Thoracic aorta (tissue), 2 donors: ENCODE data around the gene KLHL15. TPM values are rescaled to one million over a fixed set of nuclear protein-coding genes. Genes with fewer than 3 reads are reported as not detected.

ENCODE experiments used
- ATAC-seq: fragments of 150-250 bp; one replicate; pipeline ENCODE4 v1.8.0; 2017; ENCODE audit warnings: low read depth; ENCODE audit not compliant: insufficient number of reproducible peaks, low FRiP score
- DNase-seq: peaks from one replicate; pipeline ENCODE4 v3.0.0-alpha.2; 2020; ENCODE audit warnings: low spot score
- H3K27ac ChIP-seq, 2 donors: fragments of 200-600 bp; sonication (generic); 1 replicate in 1 of 2; 2 replicates in 1 of 2; pipeline ENCODE4 v1.5.1; 2016; ENCODE audit warnings: mild to moderate bottlenecking in 2 of 2, moderate library complexity in 2 of 2
- H3K27me3 ChIP-seq: fragments of 200-600 bp; sonication (generic); replicated peaks from 2 replicates; pipeline ENCODE4 v1.6.0; 2016; ENCODE audit warnings: mild to moderate bottlenecking; ENCODE audit not compliant: insufficient read depth
- H3K36me3 ChIP-seq: fragments of 200-600 bp; sonication (generic); one replicate; pipeline ENCODE4 v1.5.1; 2016
- H3K4me1 ChIP-seq, 2 donors: fragments of 200-600 bp; sonication (generic); 1 replicate in 1 of 2; 2 replicates in 1 of 2; pipeline versions ENCODE4 v1.5.1 to v1.6.0; 2016; ENCODE audit warnings: low read depth in 2 of 2, mild to moderate bottlenecking in 1 of 2; ENCODE audit not compliant: control insufficient read depth in 1 of 2
- H3K4me3 ChIP-seq: fragments of 200-600 bp; sonication (generic); 2 replicates; pipeline ENCODE4 v1.5.1; 2016; ENCODE audit warnings: mild to moderate bottlenecking
- H3K9me3 ChIP-seq: fragments of 200-600 bp; sonication (generic); 2 replicates; pipeline ENCODE4 v1.5.1; 2016
- total RNA-seq, 2 donors: library from RNA; depleted of rRNA; stranded (reverse); fragments of >200 nt; gene quantifications; one replicate each; pipeline versions ENCODE4 v1.1.0 to v1.2.3, GENCODE V29; 2016
- TF ChIP-seq, protein P1 (sequence below): fragments of 200-600 bp; sonication (generic); IDR thresholded peaks from one replicate; pipeline ENCODE4 v1.5.1; 2019; ENCODE audit warnings: antibody characterized with exemption

KLHL15 gene
- total RNA-seq, 2 donors from 2014 or later: 4.7 to 13.1 TPM

DNA sequence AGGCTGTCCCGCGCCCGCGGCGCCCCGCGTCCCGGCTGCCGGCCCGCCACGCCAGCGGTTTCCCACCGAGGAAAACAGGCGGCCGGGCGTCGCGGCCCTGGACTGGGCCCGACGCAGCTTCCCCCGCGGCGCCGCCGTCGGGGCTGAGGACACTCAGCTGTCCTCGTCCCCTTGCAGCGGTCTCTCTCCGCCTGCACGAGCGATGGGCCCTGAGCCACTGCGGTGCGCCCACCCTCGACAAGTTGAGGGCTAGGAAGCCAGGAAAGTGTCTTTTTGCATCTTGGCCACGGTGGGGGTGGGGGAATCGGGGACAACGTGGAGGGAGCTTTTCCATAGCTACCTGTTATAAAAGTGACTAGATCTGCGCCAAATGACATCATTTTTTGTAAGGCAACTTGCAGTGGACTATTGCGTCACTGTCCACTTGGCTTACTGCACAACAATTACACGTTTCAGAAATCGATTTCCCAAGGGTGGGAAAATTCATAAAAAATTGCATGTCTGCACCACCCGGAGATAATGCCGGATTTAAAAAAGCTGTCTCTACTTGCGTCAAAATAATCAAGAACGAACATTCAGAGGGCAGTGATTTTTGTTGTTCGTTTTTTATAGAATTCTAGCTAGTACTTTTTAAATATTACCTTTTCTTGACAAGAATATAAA lies 1.1 kb downstream of the KLHL15 start:
- DNase-seq: no peak
- no peaks in the 10 kb centered on the region for H3K27me3 ChIP-seq
- ATAC-seq: peak; percentile 42
- no peaks in the 10 kb centered on the region for H3K36me3 ChIP-seq
- H3K4me3 ChIP-seq: peak overlapping the region; percentile 89
- H3K4me1 ChIP-seq: no peaks in the 10 kb centered on the region
- TF ChIP-seq, protein P1, sequence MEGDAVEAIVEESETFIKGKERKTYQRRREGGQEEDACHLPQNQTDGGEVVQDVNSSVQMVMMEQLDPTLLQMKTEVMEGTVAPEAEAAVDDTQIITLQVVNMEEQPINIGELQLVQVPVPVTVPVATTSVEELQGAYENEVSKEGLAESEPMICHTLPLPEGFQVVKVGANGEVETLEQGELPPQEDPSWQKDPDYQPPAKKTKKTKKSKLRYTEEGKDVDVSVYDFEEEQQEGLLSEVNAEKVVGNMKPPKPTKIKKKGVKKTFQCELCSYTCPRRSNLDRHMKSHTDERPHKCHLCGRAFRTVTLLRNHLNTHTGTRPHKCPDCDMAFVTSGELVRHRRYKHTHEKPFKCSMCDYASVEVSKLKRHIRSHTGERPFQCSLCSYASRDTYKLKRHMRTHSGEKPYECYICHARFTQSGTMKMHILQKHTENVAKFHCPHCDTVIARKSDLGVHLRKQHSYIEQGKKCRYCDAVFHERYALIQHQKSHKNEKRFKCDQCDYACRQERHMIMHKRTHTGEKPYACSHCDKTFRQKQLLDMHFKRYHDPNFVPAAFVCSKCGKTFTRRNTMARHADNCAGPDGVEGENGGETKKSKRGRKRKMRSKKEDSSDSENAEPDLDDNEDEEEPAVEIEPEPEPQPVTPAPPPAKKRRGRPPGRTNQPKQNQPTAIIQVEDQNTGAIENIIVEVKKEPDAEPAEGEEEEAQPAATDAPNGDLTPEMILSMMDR: no peak
- H3K27ac ChIP-seq: peak overlapping the region; percentile 89 to 93
- no peaks in the 10 kb centered on the region for H3K9me3 ChIP-seq

DNA sequence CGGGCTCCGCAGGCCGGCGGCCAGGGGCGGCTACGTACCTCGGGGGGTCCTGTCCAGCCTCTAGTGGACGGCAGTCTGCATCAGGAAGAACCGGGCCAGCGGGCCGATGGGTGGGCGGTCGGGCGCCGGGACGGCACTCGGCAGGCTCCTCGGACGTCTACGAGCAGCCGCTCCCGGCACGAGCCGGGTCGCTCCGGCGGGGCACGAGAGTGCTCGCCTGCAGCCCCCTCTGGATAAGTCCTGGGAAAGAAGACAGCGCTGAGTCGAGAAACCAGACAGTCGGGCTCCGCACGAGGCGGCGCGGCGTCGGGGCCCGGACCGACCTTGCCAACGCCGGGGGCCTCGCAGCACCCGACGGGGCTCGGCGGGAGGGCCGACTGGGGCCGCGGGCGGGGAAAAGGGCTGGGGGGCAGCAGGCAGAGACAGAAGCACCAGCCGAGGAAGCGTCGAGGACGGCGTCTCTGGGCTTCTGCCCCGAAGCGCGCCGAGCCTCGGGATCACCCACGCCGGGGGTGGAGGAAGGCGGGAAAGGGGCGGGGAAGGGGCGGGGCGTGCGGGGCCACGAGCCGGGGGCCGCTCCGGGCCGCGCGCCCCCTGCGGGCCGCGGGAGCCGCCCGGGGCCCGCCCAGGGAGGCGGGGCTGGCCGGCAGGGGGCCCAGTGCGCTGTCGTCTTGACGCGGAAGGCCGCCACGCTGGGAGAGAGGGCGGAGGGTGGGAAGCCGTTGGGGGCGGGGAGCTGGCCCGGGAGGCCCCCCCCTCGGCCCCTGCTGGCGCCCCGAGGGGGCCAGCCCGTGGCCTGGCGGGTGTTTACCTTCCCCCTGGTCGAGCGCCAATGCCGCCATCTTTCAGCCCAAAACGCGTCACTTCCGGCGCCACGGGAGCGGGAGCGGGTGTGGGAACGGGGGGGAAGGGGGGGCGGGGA lies 1.9 kb downstream of the KLHL15 start:
- TF ChIP-seq, protein P1: no peak
- peak overlapping the region; percentile 89 to 93 for H3K27ac ChIP-seq
- peak; percentile 22 for DNase-seq
- no peaks in the 10 kb centered on the region for H3K36me3 ChIP-seq
- peak overlapping the region; percentile 89 for H3K4me3 ChIP-seq
- no peaks in the 10 kb centered on the region for H3K9me3 ChIP-seq
- no peaks in the 10 kb centered on the region for H3K27me3 ChIP-seq
- peaks cover 0 to 4% of the 10 kb centered on the region in 2 donors for H3K4me1 ChIP-seq
- ATAC-seq: peak; percentile 59

DNA sequence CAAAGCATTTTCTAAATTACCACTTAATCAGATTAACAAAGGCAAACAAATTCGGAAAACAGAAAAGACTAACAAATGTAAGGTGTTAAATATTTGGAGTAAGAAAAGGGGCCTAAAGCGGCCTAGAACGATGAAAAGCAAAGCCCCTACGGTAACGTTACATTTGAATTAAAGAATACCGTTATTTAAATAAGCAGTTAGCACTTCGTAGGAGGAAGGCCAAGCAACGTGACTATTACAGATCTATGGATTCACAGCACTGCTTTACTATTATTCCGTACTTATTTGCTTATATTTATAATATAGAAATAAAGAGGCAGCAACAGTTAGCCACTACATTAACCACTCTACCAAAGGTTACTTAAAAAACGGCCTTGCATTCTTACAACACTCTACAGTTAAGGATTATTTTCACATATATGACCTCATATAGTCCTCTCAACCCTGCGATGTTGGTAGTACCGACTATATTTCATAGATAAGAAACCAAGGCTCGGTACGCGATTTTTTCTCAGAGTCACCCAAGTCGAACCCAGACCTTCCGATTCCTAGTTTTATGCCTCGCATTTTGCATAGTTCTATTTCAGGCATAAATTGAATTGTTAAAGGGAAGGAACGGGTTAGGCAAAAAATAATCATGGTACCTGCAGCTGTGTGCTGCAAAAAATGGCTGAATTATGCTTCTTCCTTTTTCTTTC lies 2.9 kb downstream of the KLHL15 start:
- Histone ChIP-seq H3K9me3 (no peaks in the 10 kb centered on the region), H3K4me1 (peaks cover 4 to 7% of the 10 kb centered on the region in 2 donors), H3K4me3 (peak overlapping the region; percentile 89), H3K27me3 (no peaks in the 10 kb centered on the region), H3K27ac (peak overlapping the region; percentile 84 to 93), H3K36me3 (no peaks in the 10 kb centered on the region)
- TF ChIP-seq, protein P1: no peak
- no peak for ATAC-seq
- no peak for DNase-seq

DNA sequence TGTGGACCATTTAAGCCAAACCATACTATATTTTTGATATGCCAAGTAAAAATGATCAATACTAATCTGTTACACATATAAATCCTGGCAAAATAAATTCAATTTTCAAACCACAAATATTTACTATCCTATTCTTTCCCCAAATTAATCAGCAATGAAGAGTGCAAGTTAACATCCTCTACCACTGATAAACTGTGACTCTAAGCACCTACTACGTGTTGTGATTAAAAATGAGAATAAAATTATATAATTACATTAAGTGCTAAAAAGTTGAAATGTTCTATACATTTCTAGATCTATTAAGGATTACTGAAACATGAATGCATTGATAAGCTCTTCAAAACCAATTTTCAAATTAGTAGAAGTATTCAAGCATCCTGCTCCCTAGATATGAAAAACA lies 3.4 kb downstream of the KLHL15 start:
- Histone ChIP-seq H3K36me3 (no peaks in the 10 kb centered on the region), H3K4me3 (peak overlapping the region; percentile 89), H3K27ac (no peak overlapping the region), H3K27me3 (no peaks in the 10 kb centered on the region), H3K4me1 (peaks cover 4 to 7% of the 10 kb centered on the region in 2 donors), H3K9me3 (no peaks in the 10 kb centered on the region)
- ATAC-seq: no peak
- TF ChIP-seq, protein P1: no peak
- no peak for DNase-seq
